ENCODE measurements around the gene INSM1.
"Not testable (repeated sequence)": the region's sequence is repeated elsewhere in the genome, so short reads cannot be mapped to it uniquely, and the experiment has no call there.

DNA sequence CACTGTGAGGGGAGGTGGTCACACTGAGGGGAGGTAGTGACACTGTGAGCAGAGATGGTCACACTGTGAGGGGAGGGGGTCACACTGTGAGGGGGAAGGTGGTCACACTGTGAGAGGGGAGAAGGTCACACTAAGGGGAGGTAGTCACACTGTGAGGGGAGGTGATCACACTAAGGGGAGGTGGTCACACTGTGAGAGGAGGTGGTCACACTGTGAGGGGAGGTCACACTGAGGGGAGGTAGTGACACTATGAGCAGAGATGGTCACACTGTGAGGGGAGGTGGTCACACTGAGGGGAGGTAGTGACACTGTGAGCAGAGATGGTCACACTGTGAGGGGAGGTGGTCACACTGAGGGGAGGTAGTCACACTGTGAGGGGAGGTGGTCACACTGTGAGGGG, 12.4 kb upstream of the INSM1 start:
- TF ChIP-seq CTCF (conservative IDR thresholded peaks at IDR 0.05; ENCODE audit: low read length); EZH2phosphoT487 (IDR thresholded peaks at IDR 0.05; ENCODE audit: borderline replicate concordance): not testable (repeated sequence)

All from Loucy (cell line).